HepG2 (cell line): ENCODE measurements around the gene STAC. TPM values are rescaled to one million over a fixed set of nuclear protein-coding genes. Genes with fewer than 3 reads are reported as not detected.
"Not testable (repeated sequence)": the region's sequence is repeated elsewhere in the genome, so short reads cannot be mapped to it uniquely, and the experiment has no call there.

Experiments
- ATAC-seq: fragments of 200-7000 bp; cut with Tn5 transposase; 3 replicates; pipeline ENCODE4 v1.9.1; 2020; ENCODE audit warnings: mild to moderate bottlenecking, moderate library complexity
- BruUV-seq: library from RNA; stranded (reverse); fragments of 400-500 nt; replicated peaks from 2 replicates; lab custom pipeline; 2021; lab: Mats Ljungman, UMichigan
- CTCF ChIA-PET: fragments of 300-600 bp; formaldehyde crosslinking; extraction: SDS; loops from one replicate; lab custom pipeline; 2021; ENCODE audit warnings: low total read pairs, inconsistent platforms, low intra/inter-chr PET ratio; lab: Yijun Ruan, JAX
- POLR2A ChIA-PET: fragments of 350-600 bp; sonication (Branson Sonifier 250); formaldehyde crosslinking; loops from one replicate; lab custom pipeline; 2020; ENCODE audit warnings: antibody characterized with exemption, inconsistent platforms; lab: Yijun Ruan, JAX
- DNase-seq: peaks from one replicate; pipeline ENCODE4 v3.0.0-alpha.2; 2015; ENCODE audit warnings: low spot score
- FAIRE-seq: peaks from 3 replicates; lab custom pipeline; 2011; peaks lifted over from hg19 to GRCh38; lab: Jason Lieb, UNC
- H2AFZ ChIP-seq: one replicate; pipeline ENCODE4 v1.6.1; 2011; ENCODE audit warnings: low read length, inconsistent platforms
- H3K27ac ChIP-seq: fragments of 300-600 bp; 3 replicates; pipeline ENCODE4 v1.8.0; 2011; ENCODE audit warnings: mixed run types, mild to moderate bottlenecking, mixed read lengths, low read length, inconsistent platforms; ENCODE audit not compliant: insufficient read depth; ENCODE audit errors: extremely low read length
- H3K27me3 ChIP-seq, 2 experiments: fragments of 200-600 bp in 1 of 2; 2 replicates in 1 of 2; 3 replicates in 1 of 2; pipeline versions ENCODE4 v1.6.0 to v1.8.0; 2011; ENCODE audit warnings: low read length in 2 of 2, mild to moderate bottlenecking in 2 of 2, moderate library complexity in 2 of 2, inconsistent platforms in 1 of 2; ENCODE audit not compliant: insufficient read depth in 2 of 2, control insufficient read depth in 1 of 2
- H3K36me3 ChIP-seq, 2 experiments: fragments of 200-600 bp in 1 of 2; replicated peaks in 1 of 2; 2 replicates in 1 of 2; 3 replicates in 1 of 2; pipeline versions ENCODE4 v1.5.1 to v1.8.0; 2011; ENCODE audit warnings: low read length in 2 of 2, inconsistent platforms in 1 of 2; ENCODE audit not compliant: insufficient read depth in 2 of 2, control insufficient read depth in 1 of 2
- H3K4me1 ChIP-seq: 2 replicates; pipeline ENCODE4 v1.5.1; 2012; ENCODE audit warnings: low read length, inconsistent platforms; ENCODE audit not compliant: insufficient read depth
- H3K4me2 ChIP-seq: 2 replicates; pipeline ENCODE4 v1.6.0; 2011; ENCODE audit warnings: low read depth, low read length, inconsistent platforms
- H3K4me3 ChIP-seq, 3 experiments: fragments of 200-600 bp in 1 of 3; sonication (generic), shearing (Covaris generic) in 1 of 3; replicated peaks in 1 of 3; 2 replicates each; pipeline ENCODE4 v1.5.1; 2011 to 2016; ENCODE audit warnings: low read length in 3 of 3, inconsistent platforms in 2 of 3, low read depth in 2 of 3, mild to moderate bottlenecking in 2 of 3, control low read depth in 1 of 3, mixed read lengths in 1 of 3; ENCODE audit not compliant: insufficient read depth in 1 of 3
- H3K79me2 ChIP-seq: one replicate; pipeline ENCODE4 v1.6.1; 2011; ENCODE audit warnings: low read length, inconsistent platforms; ENCODE audit not compliant: insufficient read depth
- H3K9ac ChIP-seq: 2 replicates; pipeline ENCODE4 v1.6.0; 2011; ENCODE audit warnings: mild to moderate bottlenecking, low read depth, low read length, inconsistent platforms; ENCODE audit not compliant: insufficient read depth
- H3K9me3 ChIP-seq: 2 replicates; pipeline ENCODE4 v1.5.1; 2012; ENCODE audit warnings: mild to moderate bottlenecking, low read length
- H4K20me1 ChIP-seq: 2 replicates; pipeline ENCODE4 v1.6.0; 2011; ENCODE audit warnings: inconsistent platforms, mild to moderate bottlenecking, low read length, moderate library complexity; ENCODE audit not compliant: insufficient read depth
- BRCA1 ChIP-seq: sonication (generic); formaldehyde crosslinking; IDR thresholded peaks from 2 replicates; pipeline ENCODE4 v1.4.0; 2020; ENCODE audit warnings: missing genetic modification reagents
- FOXA1 ChIP-seq, 2 experiments: fragments of 450-650 bp in 1 of 2; sonication (generic) in 1 of 2; formaldehyde crosslinking in 1 of 2; IDR thresholded peaks; 2 replicates each; pipeline versions ENCODE4 v1.4.0 to v1.6.1; 2016 to 2020; ENCODE audit warnings: missing genetic modification reagents in 1 of 2
- MLX ChIP-seq: IDR thresholded peaks from 2 replicates; pipeline ENCODE4 v1.6.1; 2016
- NFE2L1 ChIP-seq: sonication (generic); formaldehyde crosslinking; IDR thresholded peaks from 2 replicates; pipeline ENCODE4 v1.4.0; 2020; ENCODE audit warnings: missing genetic modification reagents, mild to moderate bottlenecking, borderline replicate concordance
- SALL1 ChIP-seq: sonication (generic); formaldehyde crosslinking; IDR thresholded peaks from 2 replicates; pipeline ENCODE4 v1.8.0; 2022; ENCODE audit warnings: mild to moderate bottlenecking, missing genetic modification reagents
- SATB2 ChIP-seq: sonication (generic); formaldehyde crosslinking; IDR thresholded peaks from 2 replicates; pipeline ENCODE4 v1.5.0; 2020; ENCODE audit warnings: missing genetic modification reagents
- SP2 ChIP-seq: sonication (generic); formaldehyde crosslinking; IDR thresholded peaks from 2 replicates; pipeline ENCODE4 v1.5.1; 2020; ENCODE audit warnings: mild to moderate bottlenecking, missing genetic modification reagents
- THYN1 ChIP-seq: sonication (generic); formaldehyde crosslinking; IDR thresholded peaks from 2 replicates; pipeline ENCODE4 v1.8.1; 2023; ENCODE audit warnings: low read depth, mild to moderate bottlenecking, moderate library complexity, missing genetic modification reagents, borderline replicate concordance
- XRCC5 ChIP-seq: fragments of 200-400 bp; formaldehyde crosslinking; optimal IDR thresholded peaks from 2 replicates; pipeline ENCODE3; 2017; ENCODE audit warnings: mild to moderate bottlenecking, low read length
- ZBTB37 ChIP-seq: sonication (generic); formaldehyde crosslinking; IDR thresholded peaks from 2 replicates; pipeline ENCODE4 v1.4.0; 2020; ENCODE audit warnings: mild to moderate bottlenecking, missing genetic modification reagents
- ZBTB7B ChIP-seq: sonication (generic); formaldehyde crosslinking; IDR thresholded peaks from 2 replicates; pipeline ENCODE4 v1.4.0; 2020; ENCODE audit warnings: missing genetic modification reagents
- ZNF224 ChIP-seq: sonication (generic); formaldehyde crosslinking; IDR thresholded peaks from 2 replicates; pipeline ENCODE4 v1.5.0; 2020; ENCODE audit warnings: mild to moderate bottlenecking, missing genetic modification reagents
- ZNF317 ChIP-seq: sonication (generic); formaldehyde crosslinking; IDR thresholded peaks from 2 replicates; pipeline ENCODE4 v1.5.0; 2020; ENCODE audit warnings: mild to moderate bottlenecking, missing genetic modification reagents
- ZNF441 ChIP-seq: sonication (generic); formaldehyde crosslinking; IDR thresholded peaks from 2 replicates; pipeline ENCODE4 v1.7.0; 2021; ENCODE audit warnings: missing genetic modification reagents, borderline replicate concordance
- ZNF512B ChIP-seq: sonication (generic); formaldehyde crosslinking; IDR thresholded peaks from 2 replicates; pipeline ENCODE4 v1.5.1; 2020; ENCODE audit warnings: missing genetic modification reagents, mild to moderate bottlenecking, borderline replicate concordance
- ZNF569 ChIP-seq: sonication (generic); formaldehyde crosslinking; IDR thresholded peaks from 2 replicates; pipeline ENCODE4 v1.5.0; 2020; ENCODE audit warnings: mild to moderate bottlenecking, missing genetic modification reagents, moderate library complexity, borderline replicate concordance
- ZSCAN9 ChIP-seq: IDR thresholded peaks from 2 replicates; pipeline ENCODE4 v1.6.1; 2016; ENCODE audit warnings: borderline replicate concordance
- WGBS: methylation state at CpG from one replicate; pipeline ENCODE4 v1.1.6; 2017; ENCODE audit warnings: low lambda C conversion rate; 5-methylcytosine and 5-hydroxymethylcytosine counted together
- in situ Hi-C: cut with HindIII; loops from 2 replicates; pipeline ENCODE4 v1.10.0; 2017; ENCODE audit warnings: low pct_unique_long_range_greater_than_20kb; ENCODE audit not compliant: extremely low pct_ligation_motif_present
- intact Hi-C: fragments of 100-400 bp; cut with micrococcal nuclease; formaldehyde crosslinking; loops from one replicate; pipeline ENCODE4 v1.10.0; 2022; ENCODE audit not compliant: unreplicated experiment
- polyA plus RNA-seq, 8 experiments: library from polyadenylated mRNA; depleted of rRNA in 3 of 8; stranded (reverse) in 7 of 8; unstranded in 1 of 8; fragments of >200 nt; fragmentation: Illumina TruSeq in 4 of 8; extraction: Trizol in 4 of 8; gene quantifications; 2 replicates each; pipeline versions ENCODE4 v1.2.1 to v1.2.3, GENCODE V29; 2011 to 2016; ENCODE audit warnings: low read depth in 4 of 8, missing spikeins in 1 of 8, mixed read lengths in 1 of 8; ENCODE audit not compliant: insufficient read depth in 1 of 8
- total RNA-seq, 5 experiments: library from RNA; depleted of rRNA; stranded (reverse); fragments of >200 nt; fragmentation: Illumina TruSeq; extraction: Trizol; gene quantifications; 2 replicates each; pipeline ENCODE4 v1.2.3, GENCODE V29; 2016; ENCODE audit warnings: low read depth in 1 of 5

STAC gene
- total and polyA plus RNA-seq, 2 of the 13 experiments (the other 11 are each of a cell fraction or from before 2014, with no cell fraction given) = not detected

GRCh38 chr3:36451816-36452215 is 71.5 kb downstream of the STAC start:
- intact Hi-C loops = no loop called here
- no peak overlapping the region for H3K4me2 ChIP-seq
- POLR2A ChIA-PET = no interaction called here
- H3K9ac ChIP-seq = no peak overlapping the region
- in situ Hi-C loops = no loop called here
- no peaks in the 10 kb centered on the region for H3K27me3 ChIP-seq
- DNase-seq (no peak), FAIRE-seq (no peak)
- H3K4me3 ChIP-seq = no peak overlapping the region
- no peak overlapping the region for H3K27ac ChIP-seq
- H3K9me3 ChIP-seq = no peaks in the 10 kb centered on the region
- H2AFZ ChIP-seq = no peak overlapping the region
- 0% methylated on average over 1 of the region's 1 CpG for WGBS
- CTCF ChIA-PET = no interaction called here
- H3K36me3 ChIP-seq = no peaks in the 10 kb centered on the region
- BruUV-seq = no TSS peak
- TF ChIP-seq MLX = no peak
- TF ChIP-seq ZSCAN9 = no peak
- no peak for TF ChIP-seq FOXA1 (IDR thresholded peaks at IDR 0.05)
- TF ChIP-seq FOXA1 (CRISPR knock-in tag; IDR thresholded peaks at IDR 0.05) = no peak
- no peak for TF ChIP-seq ZNF441 (CRISPR knock-in tag)
- TF ChIP-seq ZNF512B (CRISPR knock-in tag) = no peak
- no peak for TF ChIP-seq THYN1 (CRISPR knock-in tag)
- TF ChIP-seq XRCC5 = no peak
- TF ChIP-seq SALL1 = no peak
- no peak for TF ChIP-seq BRCA1
- no peak for TF ChIP-seq SP2 (CRISPR knock-in tag)
- no peak for TF ChIP-seq ZNF224
- no peak for TF ChIP-seq ZNF569
- no peak for TF ChIP-seq ZBTB7B (CRISPR knock-in tag)
- TF ChIP-seq ZNF317 (CRISPR knock-in tag) = no peak
- TF ChIP-seq ZBTB37 (CRISPR knock-in tag) = no peak
- TF ChIP-seq SATB2 (CRISPR knock-in tag) = no peak
- no peak for TF ChIP-seq NFE2L1 (CRISPR knock-in tag)
- TF ChIP-seq, all 625 proteins: peak for 0
- no peak for ATAC-seq
- Histone ChIP-seq H3K79me2 (no peaks in the 10 kb centered on the region), H3K4me1 (no peaks in the 10 kb centered on the region), H4K20me1 (no peaks in the 10 kb centered on the region)

- H3K9me3 ChIP-seq, CTCF ChIA-PET, intact Hi-C loops, H3K9ac ChIP-seq, H3K79me2 ChIP-seq, ATAC-seq, H2AFZ ChIP-seq, H3K27ac ChIP-seq, H3K4me2 ChIP-seq, DNase-seq, H4K20me1 ChIP-seq, BruUV-seq, H3K4me1 ChIP-seq, H3K4me3 ChIP-seq, H3K27me3 ChIP-seq, FAIRE-seq, H3K36me3 ChIP-seq, in situ Hi-C loops, POLR2A ChIA-PET: not testable (repeated sequence)
- 66% methylated on average over 7 of the region's 30 CpGs for WGBS
Observed at GRCh38 chr3:36453213-36453612, 72.9 kb downstream of the STAC start.
